GM10248 (cell line): ENCODE results near the gene ZFP36.

Experiments used
- CTCF ChIA-PET: fragments of 300-600 bp; sonication (Branson Sonifier 250); formaldehyde crosslinking; extraction: SDS; loops from one replicate; lab custom pipeline; 2021; ENCODE audit warnings: antibody characterized with exemption; lab: Yijun Ruan, JAX
- POLR2A ChIA-PET: fragments of 350-650 bp; sonication (Branson Sonifier 250); formaldehyde crosslinking; extraction: SDS; loops from one replicate; lab custom pipeline; 2020; ENCODE audit warnings: antibody characterized with exemption; lab: Yijun Ruan, JAX
- DNase-seq: peaks from one replicate; pipeline ENCODE4 v3.0.0; 2012; ENCODE audit errors: extremely low spot score
- CTCF ChIP-seq: IDR thresholded peaks from 2 replicates; pipeline ENCODE4 v1.5.1; 2012; ENCODE audit warnings: mild to moderate bottlenecking, low read depth; ENCODE audit errors: extremely low read depth, missing control alignments, control extremely low read depth

Gene ZFP36

GRCh38 chr19:39406656-39407409, at the start of gene ZFP36:
Gene ZFP36, plus strand, starts transcription at chr19:39406847. Its CDS starts 58 bp downstream, at chr19:39406905.
- POLR2A ChIA-PET, result interaction anchor here (0.6 to 3.8 kb wide), 9 partner anchors 9 to 1284 kb away, joined by 3 to 49 read pairs (median 4); partner anchors contain the start of genes MED29, PAF1, RPS16 and SAMD4B
- peak; percentile 79 for DNase-seq
- CTCF ChIA-PET, result interaction anchor here (3.9 kb wide), 1 partner anchor 9 kb away, joined by 41 read pairs; no protein-coding TSS in a partner anchor
- TF ChIP-seq CTCF, result no peak

- POLR2A ChIA-PET, result no interaction called here
- CTCF ChIA-PET, result interaction anchor here (0.8 to 1.4 kb wide), 5 partner anchors 9 to 174 kb away, joined by 3 to 5 read pairs (median 3); partner anchors contain the start of genes EID2B and SAMD4B
- TF ChIP-seq CTCF, result no peak
- DNase-seq, result no peak
Measured at GRCh38 chr19:39359026-39359425, 47.6 kb upstream of the ZFP36 start.

- no peak for TF ChIP-seq CTCF
- POLR2A ChIA-PET, result no interaction called here
- no peak for DNase-seq
- CTCF ChIA-PET, result interaction anchor here (1.0 kb wide), 1 partner anchor 13 kb away, joined by 3 read pairs; no protein-coding TSS in a partner anchor
Measured at GRCh38 chr19:39360599-39360998, 46.0 kb upstream of the ZFP36 start.

- TF ChIP-seq CTCF, result no peak
- DNase-seq, result no peak
- CTCF ChIA-PET, result interaction anchor here (1.0 to 2.0 kb wide), 5 partner anchors 12 to 36 kb away, joined by 3 to 8 read pairs (median 3); partner anchors contain the start of gene SAMD4B
- POLR2A ChIA-PET, result interaction anchor here (0.6 kb wide), 1 partner anchor 59 kb away, joined by 3 read pairs; no protein-coding TSS in a partner anchor
Measured at GRCh38 chr19:39362682-39363657, 43.7 kb upstream of the ZFP36 start.

GRCh38 chr19:39363901-39364457, 42.7 kb upstream of the ZFP36 start:
- DNase-seq, result no peak

More at GRCh38 chr19:39363901-39364457, 42.7 kb upstream of the ZFP36 start:
- CTCF ChIA-PET, result no interaction called here
- no peak for TF ChIP-seq CTCF
- POLR2A ChIA-PET, result no interaction called here
